LNCaP clone FGC (cell line): Measurements from ENCODE around the gene HEXD.

Source experiments
- DNase-seq: peaks from one replicate; pipeline ENCODE4 v3.0.0-alpha.2; 2011; ENCODE audit warnings: low read depth
- H3K4me3 ChIP-seq: 2 replicates; pipeline ENCODE4 v1.5.1; 2011; ENCODE audit warnings: mild to moderate bottlenecking, low read depth, low read length, control low read depth
- CTCF ChIP-seq: IDR thresholded peaks from 2 replicates; pipeline ENCODE4 v1.5.1; 2012; ENCODE audit warnings: mild to moderate bottlenecking; ENCODE audit not compliant: control insufficient read depth, insufficient read depth; ENCODE audit errors: extremely low read depth

The HEXD gene

DNA sequence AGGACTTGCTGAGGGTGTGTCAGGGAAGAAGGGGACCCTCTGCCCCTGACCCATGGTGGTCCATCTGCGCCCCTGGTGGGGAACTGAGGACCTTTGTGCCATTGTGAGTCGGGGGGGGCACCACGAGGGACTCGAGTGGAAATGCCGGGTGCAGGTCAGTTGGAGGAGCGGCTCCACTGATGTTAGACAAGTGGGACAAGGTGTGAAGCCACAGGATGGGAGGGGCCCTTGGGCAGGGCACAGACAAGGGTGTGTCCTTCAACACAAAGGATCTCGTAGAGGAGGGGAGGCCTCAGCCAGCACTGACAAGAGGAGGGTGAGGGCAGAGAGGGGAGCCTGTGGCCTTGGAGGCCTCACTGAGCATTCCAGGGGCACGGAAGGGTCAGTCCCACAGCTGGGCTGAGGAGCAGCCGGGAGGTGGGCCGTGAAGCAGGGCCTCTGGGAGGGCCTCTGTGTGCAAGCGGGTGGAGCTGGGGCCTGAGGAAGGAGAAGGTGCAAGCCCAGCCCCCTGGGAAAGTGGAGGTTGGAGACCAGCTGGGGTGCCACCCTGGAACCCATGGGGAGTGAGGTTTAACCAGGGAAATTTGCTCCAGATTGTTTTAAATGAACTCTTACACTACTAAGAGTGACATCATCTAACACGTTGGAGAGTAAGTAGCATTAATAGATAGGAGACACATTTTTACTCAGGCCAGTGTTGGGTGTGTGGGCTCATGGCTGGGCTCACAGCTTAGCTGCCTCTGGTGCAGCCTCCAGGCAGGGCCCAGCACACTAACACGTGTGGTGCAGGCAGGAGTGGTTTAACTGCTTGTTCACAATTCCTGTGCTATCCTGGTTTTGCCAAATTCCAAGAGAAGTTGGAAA is 68.3 kb downstream of the HEXD start:
- no peak for TF ChIP-seq CTCF
- no peak overlapping the region for H3K4me3 ChIP-seq
- no peak for DNase-seq

GRCh38 chr17:82487910-82488309 is 69.8 kb downstream of the HEXD start:
- TF ChIP-seq CTCF, result no peak
- H3K4me3 ChIP-seq, result no peak overlapping the region
- DNase-seq, result no peak

- H3K4me3 ChIP-seq, result no peak overlapping the region
- TF ChIP-seq CTCF, result no peak
- DNase-seq, result no peak
Observed at GRCh38 chr17:82489117-82489516, 71.0 kb downstream of the HEXD start.

DNA sequence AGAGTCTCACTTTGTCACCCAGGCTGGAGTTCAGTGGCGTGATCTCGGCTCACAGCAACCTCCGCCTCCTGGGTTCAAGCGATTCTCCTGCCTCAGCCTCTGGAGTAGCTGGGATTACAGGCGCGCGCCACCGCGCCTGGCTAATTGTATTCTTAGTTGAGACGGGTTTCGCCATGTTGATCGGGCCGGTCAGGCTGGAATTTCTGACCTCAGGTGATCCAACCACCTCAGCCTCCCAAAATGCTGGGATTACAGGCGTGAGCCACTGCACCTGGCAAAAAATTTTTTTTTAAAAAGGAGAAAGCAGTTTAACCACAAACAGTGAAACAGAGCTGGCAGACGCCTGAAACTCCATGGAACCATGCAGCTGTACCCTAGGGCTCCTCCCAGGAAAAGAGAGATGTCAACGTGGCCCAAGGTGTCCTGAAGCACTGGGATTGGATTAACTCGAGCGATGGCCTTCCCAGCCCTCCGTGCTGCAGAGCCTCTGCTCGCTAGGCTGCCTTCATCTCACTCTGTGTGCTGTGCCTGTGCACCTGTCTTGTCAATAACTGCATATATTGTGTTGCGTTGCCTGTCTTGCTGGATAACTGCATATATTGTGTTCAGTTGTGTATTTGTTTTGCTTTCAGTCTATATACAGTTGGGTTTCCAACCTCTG is 71.8 kb downstream of the HEXD start:
- TF ChIP-seq CTCF, result no peak
- DNase-seq, result no peak
- H3K4me3 ChIP-seq, result no peak overlapping the region

DNA sequence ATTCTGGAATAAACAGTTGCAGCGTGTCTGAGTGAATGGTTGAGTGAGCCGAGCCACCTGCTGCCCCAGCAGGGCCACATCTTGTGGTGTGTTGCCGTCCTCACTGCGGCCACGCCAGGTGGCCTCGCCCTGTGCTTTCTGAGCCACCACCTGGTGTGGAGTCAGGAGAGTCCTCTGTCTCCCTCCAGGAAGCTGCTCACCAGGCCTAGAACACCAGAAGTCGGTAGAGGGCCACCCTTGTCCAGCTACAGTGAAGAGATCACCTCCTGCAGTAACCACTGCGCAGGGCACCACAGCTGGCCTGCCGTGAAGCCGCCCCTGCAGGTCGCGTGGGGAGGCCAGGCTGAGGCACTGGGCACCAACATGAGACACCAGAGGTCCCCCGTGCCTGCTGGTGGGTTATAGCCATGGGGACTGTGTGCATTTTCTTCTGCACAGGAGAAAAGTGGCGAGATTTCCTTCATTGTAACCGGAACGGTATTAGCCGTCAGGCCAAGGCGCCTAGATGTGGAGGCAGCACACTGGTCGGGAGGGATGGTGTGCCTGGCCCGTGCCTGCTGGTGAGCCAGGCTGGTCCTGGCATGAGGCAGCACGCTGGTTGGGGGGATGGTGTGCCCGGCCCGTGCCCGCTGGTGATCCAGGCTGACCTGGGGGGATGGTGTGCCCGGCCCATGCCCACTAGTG is 72.5 kb downstream of the HEXD start:
- no peak for TF ChIP-seq CTCF
- no peak for DNase-seq
- H3K4me3 ChIP-seq, result no peak overlapping the region

GRCh38 chr17:82491196-82491530 is 73.0 kb downstream of the HEXD start:
- DNase-seq, result no peak
- no peak for TF ChIP-seq CTCF
- no peak overlapping the region for H3K4me3 ChIP-seq
